Cardiac fibroblast (primary cell): ENCODE data around the gene TCF7.

ENCODE experiments used
- DNase-seq, 2 donors: peaks; one replicate each; pipeline versions ENCODE4 v3.0.0 to v3.0.0-alpha.2; 2010; ENCODE audit warnings: low read depth in 2 of 2
- H3K4me3 ChIP-seq, 2 donors: replicated peaks in 1 of 2; 1 replicate in 1 of 2; 2 replicates in 1 of 2; pipeline ENCODE4 v1.5.1; 2011; ENCODE audit warnings: low read depth in 2 of 2, low read length in 2 of 2, mild to moderate bottlenecking in 2 of 2, moderate library complexity in 1 of 2
- CTCF ChIP-seq: IDR thresholded peaks from one replicate; pipeline ENCODE4 v1.5.1; 2011; ENCODE audit warnings: low read depth, mild to moderate bottlenecking, low read length, inconsistent platforms

TCF7 gene

GRCh38 chr5:134119720-134120119 is 5.2 kb downstream of the TCF7 start:
- no peak for DNase-seq
- TF ChIP-seq CTCF = no peak
- no peak overlapping the region for H3K4me3 ChIP-seq

- no peak overlapping the region for H3K4me3 ChIP-seq
- DNase-seq = no peak
- TF ChIP-seq CTCF = no peak
Measured at GRCh38 chr5:134120386-134121138, 6.1 kb downstream of the TCF7 start.

- no peak for TF ChIP-seq CTCF
- H3K4me3 ChIP-seq = no peak overlapping the region
- no peak for DNase-seq
Measured at GRCh38 chr5:134122530-134122929, 8.0 kb downstream of the TCF7 start.

DNA sequence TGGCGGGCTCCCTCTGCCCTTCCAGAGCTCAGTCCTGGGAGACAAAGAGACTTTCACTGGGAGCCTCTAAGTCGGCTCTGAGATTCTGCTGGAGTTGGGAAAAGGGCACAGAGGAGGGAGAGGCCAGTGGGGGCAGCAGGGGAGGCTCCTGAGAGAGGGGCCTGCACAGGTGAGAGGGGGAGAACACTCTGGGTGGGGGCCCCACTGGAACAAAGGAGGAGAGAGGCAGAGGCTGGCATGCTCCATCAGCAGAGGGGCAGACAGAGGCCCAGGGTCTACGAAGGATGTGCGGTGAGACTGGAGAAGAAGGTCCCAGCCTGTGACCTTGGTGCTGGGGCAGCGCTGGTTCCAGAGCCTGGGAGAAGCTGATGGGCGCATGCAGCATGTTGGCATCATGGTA is 8.9 kb downstream of the TCF7 start:
- no peak for DNase-seq
- H3K4me3 ChIP-seq = no peak overlapping the region

GRCh38 chr5:134124289-134125038 is 10.0 kb downstream of the TCF7 start:
- DNase-seq = peak in 1 of 2 donors; percentile 91
- no peak overlapping the region for H3K4me3 ChIP-seq
- TF ChIP-seq CTCF = no peak

More for the DNA sequence above, 8.9 kb downstream of the TCF7 start:
- no peak for TF ChIP-seq CTCF

DNA sequence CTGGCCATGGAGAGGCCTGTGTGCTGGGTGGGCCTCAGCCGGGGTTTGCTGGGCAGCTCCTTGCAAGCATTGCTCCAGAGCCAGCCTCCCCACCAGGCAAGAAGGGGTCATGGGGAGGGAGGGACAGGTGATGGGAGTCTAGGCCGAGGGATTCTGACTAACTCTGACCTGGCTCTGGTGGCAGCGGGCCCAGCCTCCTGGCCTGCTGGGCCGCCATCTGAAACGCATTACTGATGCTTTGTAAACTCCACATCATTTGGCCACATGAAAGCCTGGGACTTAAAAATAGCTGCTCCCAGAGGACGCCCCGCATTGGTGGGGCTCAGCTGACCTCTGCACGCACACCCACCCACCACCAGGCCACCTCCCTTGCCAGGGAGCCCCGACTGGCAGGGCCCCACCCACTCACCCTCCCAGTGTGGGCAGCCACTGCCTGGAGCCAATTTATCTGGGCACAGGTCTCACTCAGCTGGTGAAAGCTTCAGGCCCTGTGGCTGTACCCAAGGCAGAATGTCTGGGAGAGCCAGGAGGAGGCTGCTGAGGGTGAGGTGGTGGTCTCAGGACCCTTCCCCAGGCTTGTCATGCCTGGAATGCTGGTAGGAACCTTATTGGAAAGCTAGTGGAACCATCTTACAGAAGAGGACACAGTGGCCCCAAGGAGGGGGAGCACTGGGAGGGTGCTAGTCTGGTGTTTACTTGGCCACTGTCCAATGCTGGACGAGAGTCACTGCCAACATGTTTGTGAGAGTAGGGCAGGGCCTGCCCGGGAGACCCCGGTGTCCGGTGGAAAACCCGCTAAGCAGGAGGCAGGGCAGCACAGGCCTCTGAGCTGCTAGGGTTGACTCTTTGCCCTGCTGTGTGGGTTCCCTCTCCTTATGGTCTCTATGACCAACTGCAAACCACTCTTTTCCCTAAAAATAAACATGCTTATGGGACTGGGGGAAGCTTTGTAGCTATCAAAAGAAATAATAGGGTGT is 10.8 kb downstream of the TCF7 start:
- TF ChIP-seq CTCF = no peak
- H3K4me3 ChIP-seq = no peak overlapping the region
- DNase-seq = peak; percentile 68 to 96
